Kidney (tissue), 14 donors: ENCODE results near the gene CLDN24. TPM values are rescaled to one million over a fixed set of nuclear protein-coding genes. Genes with fewer than 3 reads are reported as not detected.

ENCODE experiments used
- DNase-seq, 5 donors: peaks; one replicate each; pipeline ENCODE4 v3.0.0-alpha.2; 2013 to 2020
- FAIRE-seq: peaks from 2 replicates; lab custom pipeline; 2012; peaks lifted over from hg19 to GRCh38; lab: Jason Lieb, UNC
- H3K27ac ChIP-seq, 2 donors: one replicate each; pipeline ENCODE4 v1.7.0; 2013; ENCODE audit warnings: low read depth in 2 of 2, low read length in 2 of 2, inconsistent platforms in 1 of 2
- H3K27me3 ChIP-seq: one replicate; pipeline ENCODE4 v1.7.1; 2013; ENCODE audit warnings: low read length, inconsistent platforms; ENCODE audit not compliant: control insufficient read depth, insufficient read depth
- H3K36me3 ChIP-seq, 3 donors: one replicate each; pipeline versions ENCODE4 v1.7.0 to v1.7.1; 2013; ENCODE audit warnings: low read length in 3 of 3, control low read depth in 1 of 3, inconsistent platforms in 1 of 3; ENCODE audit not compliant: insufficient read depth in 3 of 3, control insufficient read depth in 2 of 3
- H3K4me1 ChIP-seq, 3 donors: one replicate each; pipeline versions ENCODE4 v1.7.0 to v1.7.1; 2013; ENCODE audit warnings: low read length in 3 of 3, inconsistent platforms in 1 of 3, low read depth in 1 of 3; ENCODE audit not compliant: control insufficient read depth in 2 of 3, insufficient read depth in 2 of 3
- H3K4me3 ChIP-seq, 3 donors: one replicate each; pipeline versions ENCODE4 v1.7.0 to v1.8.1; 2013; ENCODE audit warnings: low read length in 3 of 3, control low read depth in 1 of 3, inconsistent platforms in 1 of 3
- H3K9ac ChIP-seq, 3 donors: one replicate each; pipeline versions ENCODE4 v1.7.0 to v1.7.1; 2013; ENCODE audit warnings: low read length in 3 of 3, control low read depth in 1 of 3, inconsistent platforms in 1 of 3
- H3K9me3 ChIP-seq, 3 donors: one replicate each; pipeline versions ENCODE4 v1.7.0 to v1.7.1; 2013; ENCODE audit warnings: low read length in 3 of 3, control low read depth in 1 of 3, inconsistent platforms in 1 of 3; ENCODE audit not compliant: control insufficient read depth in 2 of 3, insufficient read depth in 1 of 3
- CTCF ChIP-seq: IDR thresholded peaks from 3 replicates; pipeline ENCODE4 v1.5.1; 2012; ENCODE audit warnings: mild to moderate bottlenecking, moderate library complexity, borderline replicate concordance; ENCODE audit not compliant: insufficient read depth; ENCODE audit errors: extremely low read depth
- intact Hi-C: fragments of 100-400 bp; cut with DNase I; formaldehyde crosslinking; loops from one replicate; pipeline ENCODE4 v1.11.1; 2022
- polyA plus RNA-seq: library from polyadenylated mRNA; stranded (reverse); fragments of 350-450 nt; fragmentation: Illumina TruSeq; extraction: RNeasy Lipid Tissue Mini Kit (QIAGEN cat#74804); gene quantifications from one replicate; pipeline ENCODE4 v1.2.3, GENCODE V29; 2014; ENCODE audit warnings: low read depth, low replicate concordance; ENCODE audit not compliant: insufficient read depth
- total RNA-seq: library from RNA; stranded (reverse); fragmentation: NEBNext Ultra II Directional; extraction: Animal tissue kit (Norgen Biotek cat#: 25700); gene quantifications from one replicate; pipeline ENCODE4 v1.2.1, GENCODE V29; 2021
- donor health status: control.
- donor health status: control.
- donor health status: control.
- donor health status: control.
- donor health status: control.
- donor health status: DM: yes; HTN: yes; CAD: no.
- donor health status: Normal renal cell carcinoma (clear cell type).

CLDN24 gene
- total and polyA plus RNA-seq, 2 donors from 2014 or later = not detected

- H3K27me3 ChIP-seq = no peaks in the 10 kb centered on the region
- H3K27ac ChIP-seq = no peak overlapping the region
- FAIRE-seq (no peak), DNase-seq (no peak)
- no peak overlapping the region for H3K4me3 ChIP-seq
- H3K36me3 ChIP-seq = no peaks in the 10 kb centered on the region
- intact Hi-C loops = no loop called here
- H3K9ac ChIP-seq = no peak overlapping the region
- no peaks in the 10 kb centered on the region for H3K4me1 ChIP-seq
- no peaks in the 10 kb centered on the region for H3K9me3 ChIP-seq
- no peak for TF ChIP-seq CTCF
These were observed 1.1 kb downstream of the CLDN24 start for GRCh38 chr4:183321079-183321478.

GRCh38 chr4:183320211-183321059 lies 1.8 kb downstream of the CLDN24 start, which contains the start of gene CLDN22:
TSS of gene CLDN22 (minus strand) at chr4:183320276. CDS start at chr4:183320218, 58 bp downstream.
- Histone ChIP-seq H3K4me3 (no peak within 1 kb of the TSS), H3K36me3 (peaks cover 0 to 2% (median 0%) of the 10 kb centered on the region in 3 donors), H3K4me1 (no peaks in the 10 kb centered on the region), H3K27me3 (no peaks in the 10 kb centered on the region), H3K27ac (no peak within 1 kb of the TSS), H3K9ac (no peak within 1 kb of the TSS), H3K9me3 (no peaks in the 10 kb centered on the region)
- FAIRE-seq (no peak), DNase-seq (no peak)
- intact Hi-C loops = no loop called here
- no peak for TF ChIP-seq CTCF

GRCh38 chr4:183318656-183319055 lies 3.6 kb downstream of the CLDN24 start:
- no peaks in the 10 kb centered on the region for H3K4me1 ChIP-seq
- intact Hi-C loops = no loop called here
- no peak overlapping the region for H3K27ac ChIP-seq
- TF ChIP-seq CTCF = no peak
- no peaks in the 10 kb centered on the region for H3K9me3 ChIP-seq
- FAIRE-seq (no peak), DNase-seq (no peak)
- H3K4me3 ChIP-seq = no peak overlapping the region
- H3K36me3 ChIP-seq = peaks cover 0 to 6% (median 0%) of the 10 kb centered on the region in 3 donors
- no peak overlapping the region for H3K9ac ChIP-seq
- no peaks in the 10 kb centered on the region for H3K27me3 ChIP-seq
